ENCODE measurements around the gene KRTAP10-3.

KRTAP10-3 gene

GRCh38 chr21:44527983-44528633, 30.5 kb downstream of the KRTAP10-3 start:
- no peak for DNase-seq (ENCODE audit: low spot score)

- no peak for DNase-seq (ENCODE audit: low spot score)
Observed at GRCh38 chr21:44527156-44527982, 31.2 kb downstream of the KRTAP10-3 start.

GRCh38 chr21:44526096-44526997, 32.2 kb downstream of the KRTAP10-3 start:
- DNase-seq (ENCODE audit: low spot score): no peak

GRCh38 chr21:44525391-44526095, 33.1 kb downstream of the KRTAP10-3 start:
- no peak for DNase-seq (ENCODE audit: low spot score)

- no peak for DNase-seq (ENCODE audit: low spot score)
Observed at GRCh38 chr21:44524414-44525371, 33.9 kb downstream of the KRTAP10-3 start.

- no peak for DNase-seq (ENCODE audit: low spot score)
Observed at GRCh38 chr21:44523567-44524413, 34.8 kb downstream of the KRTAP10-3 start.

GRCh38 chr21:44522753-44523204, 35.8 kb downstream of the KRTAP10-3 start:
- DNase-seq (ENCODE audit: low spot score): no peak

- no peak for DNase-seq (ENCODE audit: low spot score)
Observed at GRCh38 chr21:44521928-44522752, 36.5 kb downstream of the KRTAP10-3 start.

- DNase-seq (ENCODE audit: low spot score): no peak
Observed at GRCh38 chr21:44521301-44521927, 37.2 kb downstream of the KRTAP10-3 start.

GRCh38 chr21:44520326-44521300, 38.0 kb downstream of the KRTAP10-3 start:
- DNase-seq (ENCODE audit: low spot score): no peak

GRCh38 chr21:44519346-44520325, 39.0 kb downstream of the KRTAP10-3 start:
- no peak for DNase-seq (ENCODE audit: low spot score)

- DNase-seq (ENCODE audit: low spot score): no peak
Observed at GRCh38 chr21:44518686-44519085, 39.9 kb downstream of the KRTAP10-3 start.

- peak; percentile 100 for DNase-seq (ENCODE audit: low spot score)
Observed at GRCh38 chr21:44517175-44517899, 41.3 kb downstream of the KRTAP10-3 start.

GRCh38 chr21:44516828-44517174, 41.8 kb downstream of the KRTAP10-3 start:
- DNase-seq (ENCODE audit: low spot score): no peak

- no peak for DNase-seq (ENCODE audit: low spot score)
Observed at GRCh38 chr21:44516342-44516741, 42.3 kb downstream of the KRTAP10-3 start.

Data from HuH-7 (cell line).